GF-D8 (cell line): ENCODE data around the gene GLDN.

Source experiments
- DNase-seq: peaks from one replicate; lab custom pipeline; 2025; lab: John Stamatoyannopoulos, UW

The GLDN gene

DNA sequence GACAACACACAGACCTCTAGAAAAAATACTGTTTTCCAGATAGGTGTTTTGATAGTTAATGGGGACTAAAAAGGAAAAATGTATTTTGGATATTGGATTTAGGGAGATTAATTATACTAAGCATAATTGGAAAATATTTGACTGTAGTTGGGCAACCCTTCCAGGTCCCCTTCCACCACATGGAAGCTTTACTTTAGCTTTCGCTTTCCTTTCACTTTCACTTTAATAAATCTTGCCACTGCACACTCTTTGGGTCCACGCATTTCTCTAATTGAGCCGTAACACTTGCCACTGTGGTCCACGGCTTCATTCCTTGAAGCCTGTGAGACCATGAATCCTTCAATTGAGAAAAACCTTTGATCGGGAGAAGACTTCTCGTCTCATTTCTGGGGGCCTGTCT lies 15.5 kb downstream of the GLDN start:
- no peak for DNase-seq

DNA sequence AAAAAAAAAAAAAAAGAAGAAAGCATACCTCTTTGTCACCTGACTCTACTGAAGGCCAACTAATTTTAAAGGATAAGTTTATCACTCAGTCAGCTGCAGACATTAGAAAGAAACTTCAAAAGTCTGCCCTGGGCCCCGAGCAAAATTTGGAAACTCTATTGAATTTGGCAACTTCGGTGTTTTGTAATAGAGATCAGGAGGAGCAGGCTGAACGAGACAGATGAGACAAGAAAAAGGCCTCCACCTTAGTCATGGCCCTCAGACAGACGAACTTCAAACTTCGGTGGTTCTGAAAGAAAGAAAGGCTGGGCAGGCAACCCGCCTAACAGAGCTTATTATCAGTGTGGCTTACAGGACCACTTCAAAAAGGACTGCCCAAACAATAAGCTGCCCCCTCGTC lies 18.5 kb downstream of the GLDN start:
- no peak for DNase-seq

DNA sequence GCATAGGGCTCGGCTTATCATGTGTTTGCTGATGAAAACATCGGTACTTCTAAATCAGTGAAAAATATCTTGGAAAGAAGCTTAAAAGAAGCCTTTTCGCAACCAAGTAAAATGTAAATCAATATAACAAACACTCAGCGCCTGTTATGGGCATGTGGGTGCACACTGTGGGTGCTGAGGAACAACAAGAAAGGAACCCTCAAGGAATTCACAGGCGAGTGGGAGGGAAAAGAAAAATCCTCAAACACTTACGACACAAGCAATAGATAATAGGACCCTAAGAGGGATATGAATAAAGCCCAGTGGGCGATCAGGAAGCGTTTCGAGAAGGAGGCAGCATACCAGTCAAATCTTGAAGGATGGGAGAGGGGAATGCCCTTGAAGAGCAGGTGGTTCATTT lies 21.9 kb downstream of the GLDN start:
- DNase-seq: no peak

DNA sequence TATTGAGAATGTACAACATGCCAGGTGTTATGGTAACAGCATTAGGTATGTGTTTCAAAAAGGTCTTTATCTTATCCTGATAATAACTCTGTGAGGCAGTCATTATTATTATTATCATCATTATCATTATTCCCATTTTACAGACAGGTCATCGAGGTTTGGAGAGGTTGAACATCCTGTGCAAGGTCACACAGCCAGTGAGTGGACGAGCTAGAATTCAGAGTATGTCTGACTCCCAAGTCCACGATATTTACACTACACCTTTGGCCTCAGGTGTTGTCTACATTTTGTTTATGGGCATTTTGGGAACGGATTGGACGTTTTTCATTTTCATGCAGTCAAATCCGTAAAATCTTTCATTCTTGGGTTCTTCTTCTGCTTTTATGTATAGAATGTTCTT lies 24.0 kb downstream of the GLDN start:
- no peak for DNase-seq

DNA sequence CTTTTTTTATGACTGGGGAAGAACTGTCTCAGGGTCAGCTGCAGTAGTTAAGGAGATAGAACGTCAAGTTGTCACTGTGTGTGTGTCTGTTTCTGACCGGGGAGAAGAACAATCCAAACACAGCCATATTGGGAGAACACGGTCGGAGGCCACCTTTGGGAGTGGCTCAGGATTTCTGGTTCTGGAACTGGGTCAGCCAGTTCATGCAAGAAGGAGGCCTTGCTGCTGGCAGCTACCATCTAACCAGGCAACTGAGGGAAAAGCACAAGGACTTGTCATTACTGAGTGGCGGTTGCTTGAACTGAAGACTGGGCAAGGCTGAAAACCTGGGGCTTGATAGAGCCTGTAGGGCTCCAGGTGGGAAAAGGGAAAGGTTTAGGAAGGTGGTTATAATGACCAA lies 24.6 kb downstream of the GLDN start:
- no peak for DNase-seq

DNA sequence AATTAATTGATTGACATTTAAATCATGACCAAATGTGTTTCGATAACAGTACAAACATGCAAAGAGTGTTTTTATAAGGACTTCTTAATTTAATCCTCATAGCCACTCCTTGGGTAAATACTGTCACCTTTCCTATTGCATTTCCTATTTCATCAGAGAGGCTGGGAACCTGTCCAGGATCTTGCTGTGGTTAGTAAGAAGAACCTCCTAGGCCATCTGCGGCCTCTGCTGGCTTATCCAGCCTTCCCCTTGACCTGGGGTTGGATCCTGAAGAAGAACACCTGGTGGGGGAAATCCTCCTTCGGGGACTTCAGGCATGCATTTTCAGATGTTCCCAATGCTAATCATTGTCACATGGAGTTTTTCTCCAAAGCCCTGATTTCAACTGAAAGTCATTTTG lies 25.5 kb downstream of the GLDN start:
- DNase-seq: no peak

DNA sequence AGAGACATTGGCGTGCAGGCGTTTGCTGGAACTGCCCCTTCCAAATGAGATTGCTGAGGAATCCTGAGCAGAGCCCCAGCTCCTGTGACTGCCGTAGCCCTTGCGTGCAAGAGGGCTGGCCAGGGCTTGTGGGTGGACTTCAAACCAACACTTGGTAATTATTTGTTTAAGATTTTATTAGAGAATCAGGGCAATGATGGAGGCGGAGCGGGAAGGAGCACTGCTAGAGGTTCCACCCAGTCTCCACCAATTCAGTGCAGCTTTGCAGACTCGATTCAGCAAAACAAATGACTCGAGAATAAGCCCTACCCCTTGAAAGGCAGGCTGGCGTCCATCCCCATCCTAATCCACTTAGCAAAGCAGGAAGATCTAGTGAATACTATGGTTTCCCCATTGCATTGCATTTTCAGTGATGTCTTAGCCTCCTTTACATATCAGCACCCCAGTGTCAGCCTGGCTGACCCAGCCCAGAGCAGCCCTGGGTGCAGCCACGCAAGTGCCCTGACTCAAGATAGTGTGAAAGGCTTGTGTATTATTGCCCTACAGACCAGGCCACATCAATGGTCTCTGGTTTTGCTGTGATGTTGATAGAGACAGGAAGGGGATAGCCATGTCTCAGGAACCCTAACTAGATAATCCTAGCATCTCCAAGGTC lies 26.0 kb downstream of the GLDN start:
- no peak for DNase-seq

DNA sequence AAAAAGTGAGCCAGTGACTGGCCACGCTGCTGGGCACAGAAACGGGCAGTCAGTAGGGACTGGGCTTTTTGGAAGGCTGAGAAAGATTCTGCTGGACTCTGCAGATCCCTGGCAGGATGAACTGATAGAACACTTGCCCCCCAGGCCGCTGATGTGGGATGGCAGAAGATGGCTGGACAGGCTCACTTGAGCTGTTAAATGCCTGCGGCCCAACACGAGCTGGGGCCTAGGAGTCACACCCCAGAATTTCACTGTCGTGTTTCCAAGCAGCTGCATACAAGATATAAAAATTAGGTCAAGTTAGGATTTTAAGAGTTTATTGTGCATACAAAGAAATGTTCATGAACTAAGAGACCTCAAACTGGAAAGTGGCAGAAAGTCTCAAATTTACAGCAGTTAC lies 26.9 kb downstream of the GLDN start:
- DNase-seq: no peak

DNA sequence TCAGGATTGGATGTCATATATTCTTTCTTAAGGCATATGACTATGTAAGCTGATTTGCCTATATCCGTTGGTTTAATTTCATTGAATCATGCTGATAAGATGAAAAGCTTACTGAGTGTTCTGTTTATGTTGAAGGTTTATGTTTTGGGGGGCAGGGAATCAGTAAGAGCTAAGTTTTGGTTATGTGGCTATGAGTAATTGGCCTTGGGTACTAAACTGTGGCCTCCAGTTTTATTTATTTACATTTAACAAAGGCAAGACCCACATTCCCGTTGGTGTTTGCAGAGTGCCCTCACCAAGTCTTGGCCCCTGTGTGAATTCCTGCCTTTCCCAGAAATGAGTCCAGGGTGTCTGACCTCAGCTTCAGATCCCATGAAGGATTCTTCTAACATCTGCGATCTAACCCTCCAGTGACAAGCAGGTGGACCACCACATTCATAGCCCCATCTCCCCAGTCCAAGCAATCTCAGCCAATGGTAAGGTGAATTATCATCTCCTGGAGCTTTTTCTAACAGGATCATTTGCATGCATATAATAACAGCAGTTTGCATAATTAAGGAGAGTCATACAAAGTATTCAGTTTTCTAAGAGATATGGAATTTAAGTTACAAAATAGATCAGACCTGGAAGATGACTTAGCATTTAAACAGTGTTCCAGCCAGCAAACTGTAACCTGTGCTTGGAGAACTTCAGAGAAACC lies 27.4 kb downstream of the GLDN start:
- DNase-seq: no peak

DNA sequence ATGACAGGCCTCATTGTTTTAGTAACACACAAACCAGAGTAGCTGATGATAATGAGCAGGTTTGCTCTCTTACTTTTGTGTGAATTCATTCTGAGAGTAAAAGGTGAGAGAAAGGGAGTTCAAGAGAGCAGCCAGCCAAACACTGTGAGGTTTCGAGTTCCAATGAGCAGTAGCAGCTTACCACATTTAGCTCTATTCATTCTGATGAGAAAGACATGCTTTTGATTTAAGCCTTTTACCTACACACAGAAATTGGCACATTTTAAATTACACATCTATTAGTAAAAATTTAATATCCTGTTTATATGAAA lies 28.0 kb downstream of the GLDN start:
- no peak for DNase-seq

DNA sequence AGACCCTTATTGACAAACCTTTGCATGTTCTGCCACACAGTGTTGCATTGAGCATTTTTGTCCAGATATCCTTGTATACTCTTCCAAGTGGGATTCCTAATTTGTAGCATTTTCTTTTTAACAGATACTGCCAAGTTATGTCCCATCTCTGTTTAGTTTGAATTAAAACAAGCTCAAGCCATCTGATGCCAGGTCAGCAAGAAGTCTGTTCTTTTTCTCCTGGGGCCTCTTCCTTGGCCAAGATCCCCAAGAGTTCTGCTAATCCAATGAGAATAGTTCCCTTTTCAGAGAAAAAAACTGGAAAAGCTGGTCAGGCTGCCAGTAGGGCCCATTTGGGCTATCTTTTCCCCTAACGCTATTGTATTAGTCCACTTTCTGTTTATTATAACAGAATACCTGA lies 29.8 kb downstream of the GLDN start:
- no peak for DNase-seq

DNA sequence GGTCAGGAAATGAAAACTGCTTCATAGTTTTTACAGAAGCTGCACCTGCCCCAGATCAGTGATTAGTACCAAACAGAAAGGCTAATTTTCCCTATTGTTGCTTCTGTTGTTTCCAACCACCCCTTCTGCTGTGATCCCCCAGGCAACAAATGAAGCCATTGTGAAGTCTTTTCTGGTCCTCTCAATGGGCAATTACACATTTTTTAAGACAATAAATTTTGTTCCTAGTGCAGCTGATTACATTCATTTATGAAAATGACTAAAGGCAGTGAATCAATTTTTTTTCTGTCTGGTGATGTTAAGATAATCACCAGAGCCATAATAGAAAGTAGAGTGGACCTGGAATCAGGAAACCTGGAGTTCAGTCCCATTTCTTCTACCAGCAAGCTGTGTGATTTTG lies 32.7 kb downstream of the GLDN start:
- DNase-seq: no peak

DNA sequence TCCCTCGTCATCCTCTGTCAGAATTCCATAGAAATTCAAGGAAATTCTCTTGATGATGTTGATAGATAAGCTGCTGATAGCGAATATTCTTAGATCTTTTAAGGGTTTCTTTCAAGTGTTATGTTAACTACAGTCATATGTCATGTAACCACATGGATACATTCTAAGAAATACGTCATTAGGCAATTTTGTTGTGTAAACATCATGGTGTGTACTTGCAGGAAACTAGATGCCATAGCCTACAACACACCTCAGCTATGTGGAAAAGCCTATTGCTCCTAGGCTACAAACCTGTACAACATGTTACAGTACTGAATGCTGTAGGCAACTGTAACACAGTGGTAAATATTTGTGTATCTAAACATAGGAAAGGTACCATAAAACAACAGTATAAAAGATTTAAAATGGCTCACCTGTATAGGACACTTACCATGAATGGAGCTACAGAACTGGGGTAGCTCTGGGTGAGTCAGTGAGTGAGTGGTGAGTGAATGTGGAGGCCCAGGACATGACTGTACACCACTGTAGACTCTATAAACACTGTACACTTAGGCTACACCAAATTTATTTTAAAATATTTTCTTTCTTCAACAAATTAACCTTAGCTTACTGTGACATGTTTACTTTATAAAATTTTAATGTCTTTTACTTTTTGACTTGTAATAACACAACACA lies 34.6 kb downstream of the GLDN start:
- no peak for DNase-seq

DNA sequence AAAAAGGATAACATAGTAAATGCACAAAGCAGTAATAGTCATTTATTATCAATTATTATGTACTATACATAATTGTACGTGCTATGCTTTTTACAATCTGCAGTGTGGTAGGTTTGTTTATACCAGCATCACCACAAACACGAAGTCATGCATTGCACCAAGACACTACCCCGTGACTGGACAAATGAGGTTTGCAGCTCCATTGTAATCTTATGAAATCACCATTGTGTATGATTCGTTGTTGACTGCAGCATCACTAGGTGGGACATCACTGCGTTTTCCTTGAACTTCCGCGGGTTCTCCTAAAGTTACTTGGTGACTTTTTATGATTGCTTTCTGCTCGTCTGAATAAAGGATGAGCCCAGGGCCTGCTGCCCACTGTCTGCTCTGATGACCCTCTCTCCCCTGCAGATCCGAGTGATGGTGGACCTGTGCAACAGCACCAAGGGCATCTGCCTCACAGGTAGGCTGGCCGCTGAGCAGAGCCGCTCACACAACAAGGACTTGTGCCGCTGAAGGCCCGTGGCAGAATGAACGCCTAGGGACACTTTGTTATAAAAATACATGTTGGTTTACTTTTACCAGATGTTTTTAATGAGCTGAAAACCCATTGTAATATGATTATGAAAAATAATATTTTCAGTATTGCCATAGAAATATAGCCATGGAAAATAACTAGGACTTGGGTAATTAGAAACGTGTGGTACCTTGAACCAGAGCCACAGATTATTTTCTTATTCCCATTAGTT lies 35.8 kb downstream of the GLDN start:
- no peak for DNase-seq

DNA sequence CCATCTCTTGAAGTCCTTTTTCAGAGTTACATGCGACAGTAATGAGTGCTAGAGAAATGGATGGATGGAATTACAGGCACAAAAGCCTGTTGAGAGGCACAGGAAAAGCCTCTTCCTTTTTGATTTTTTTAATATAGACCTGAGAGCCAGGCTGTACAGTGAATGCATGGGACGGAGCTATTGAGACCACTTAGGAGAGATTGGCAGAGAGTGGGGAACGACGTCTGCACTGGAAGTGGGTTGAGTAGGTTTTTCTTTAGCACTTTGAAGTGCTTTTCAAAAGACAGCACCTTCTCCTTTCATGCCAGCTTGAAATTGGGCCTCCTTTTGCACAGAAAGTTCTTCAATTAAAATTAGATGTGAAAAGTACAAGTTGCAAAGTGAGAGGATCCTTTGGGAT lies 37.0 kb downstream of the GLDN start:
- no peak for DNase-seq

DNA sequence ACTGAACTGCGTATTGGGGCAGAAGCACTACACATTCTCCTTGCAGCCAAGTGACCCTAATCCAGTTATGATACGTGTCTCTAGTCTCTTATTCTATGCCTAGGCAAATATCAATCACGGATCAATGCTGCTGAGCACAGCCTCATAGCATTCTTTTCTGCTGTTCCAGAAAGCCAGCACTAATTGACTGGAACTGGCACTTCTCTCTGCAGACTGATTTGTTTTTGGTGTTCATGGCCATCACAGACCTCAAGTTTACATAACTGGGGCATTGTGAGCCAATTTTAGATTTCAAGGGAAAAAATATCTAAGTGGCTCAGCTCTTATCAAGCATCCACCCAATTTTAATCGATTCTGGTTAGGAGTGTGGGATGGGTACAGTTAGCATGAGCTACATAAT lies 37.9 kb downstream of the GLDN start:
- DNase-seq: no peak

DNA sequence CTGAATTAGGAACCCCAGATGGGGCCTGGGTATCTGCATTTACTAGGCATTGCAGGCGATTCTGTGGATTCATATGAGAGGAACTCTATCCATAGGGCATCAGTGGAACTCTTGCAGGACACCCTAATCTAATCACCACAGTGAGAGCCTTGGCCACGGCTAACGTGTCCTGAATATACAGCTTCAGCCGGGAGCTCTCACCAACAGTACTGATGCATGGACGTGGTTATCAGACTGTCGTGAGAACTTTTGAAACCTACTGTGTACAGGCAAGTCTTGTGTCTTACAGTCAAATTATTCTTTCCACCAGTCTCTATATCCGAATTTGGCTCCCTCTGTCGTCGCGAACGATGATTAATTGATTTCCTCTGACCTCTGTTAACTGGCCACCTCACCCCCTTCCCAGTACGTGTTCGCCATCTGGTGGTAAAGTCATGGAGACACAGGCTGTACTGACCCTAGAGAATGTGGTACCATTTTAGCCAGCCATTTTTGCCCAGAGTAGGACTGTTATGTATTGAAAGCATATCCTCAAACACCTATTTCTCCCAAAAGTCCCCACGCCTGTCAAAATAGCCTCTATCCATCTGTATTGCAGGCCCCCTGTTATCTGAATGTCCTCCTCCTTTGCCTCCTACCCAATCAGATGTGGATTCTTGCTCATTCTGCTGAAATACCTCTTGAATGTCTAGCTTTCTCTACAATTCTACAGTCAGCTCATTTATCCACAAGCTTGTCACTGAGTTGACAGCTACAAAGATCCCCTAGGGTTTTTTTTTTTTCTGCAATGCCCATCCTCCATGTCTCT lies 39.7 kb downstream of the GLDN start:
- no peak for DNase-seq

DNA sequence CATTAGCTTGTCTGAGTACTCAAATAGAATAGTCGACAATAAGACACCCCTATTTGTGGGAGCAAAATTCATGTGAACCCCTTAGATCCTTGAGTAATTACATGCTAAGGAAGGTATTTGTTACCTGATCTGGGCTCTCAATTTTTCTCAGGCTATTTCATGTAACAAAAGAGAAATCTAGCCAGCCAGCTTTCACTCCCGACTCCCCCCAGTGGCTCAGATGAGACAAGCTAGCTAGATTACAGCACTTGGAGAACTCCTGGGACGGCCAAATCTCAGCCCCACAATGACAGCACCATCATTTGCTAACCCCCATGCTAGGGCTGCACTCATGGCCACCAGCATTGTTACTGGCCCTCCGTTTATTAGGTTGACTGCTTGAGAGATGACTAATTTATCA lies 41.3 kb downstream of the GLDN start:
- no peak for DNase-seq

DNA sequence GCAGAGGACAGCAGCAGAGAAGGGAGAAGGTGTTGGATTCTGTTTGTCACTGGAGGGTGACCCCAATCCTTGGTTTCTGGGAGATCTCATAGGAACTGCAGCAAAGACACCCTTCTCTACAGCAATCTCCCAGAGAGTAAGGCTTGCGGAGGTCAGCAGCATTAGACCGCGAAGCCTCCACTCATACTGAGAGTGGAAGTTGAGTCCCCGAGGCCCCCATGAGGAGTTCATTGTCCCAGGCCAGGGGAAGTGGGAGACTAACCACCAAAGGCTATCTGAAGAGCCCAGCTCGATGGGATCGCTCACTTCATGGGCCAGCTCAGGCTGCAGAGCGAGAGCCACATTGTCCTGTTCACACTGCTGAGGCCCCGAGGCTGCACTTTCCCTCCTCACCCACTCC lies 44.6 kb downstream of the GLDN start:
- no peak for DNase-seq

DNA sequence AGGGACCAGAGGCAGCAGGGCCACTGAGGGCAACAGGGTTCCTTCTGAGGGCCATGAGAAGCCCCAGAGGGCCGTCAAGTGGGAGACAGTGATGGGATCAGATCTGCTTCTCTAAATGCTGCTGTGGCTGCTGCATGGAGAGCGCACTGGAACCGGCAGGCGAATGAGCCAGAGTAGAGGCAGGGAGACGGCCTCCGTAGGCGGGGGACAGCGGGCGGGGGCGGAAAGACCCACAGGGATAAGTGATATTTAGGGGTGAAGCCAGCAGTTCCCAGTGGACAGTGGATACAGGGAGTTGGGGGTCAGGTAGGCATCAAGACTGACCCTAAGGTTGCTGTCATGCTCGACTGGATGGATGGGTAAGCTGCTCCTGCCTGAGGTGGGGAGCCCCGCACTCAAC lies 45.0 kb downstream of the GLDN start:
- DNase-seq: no peak

DNA sequence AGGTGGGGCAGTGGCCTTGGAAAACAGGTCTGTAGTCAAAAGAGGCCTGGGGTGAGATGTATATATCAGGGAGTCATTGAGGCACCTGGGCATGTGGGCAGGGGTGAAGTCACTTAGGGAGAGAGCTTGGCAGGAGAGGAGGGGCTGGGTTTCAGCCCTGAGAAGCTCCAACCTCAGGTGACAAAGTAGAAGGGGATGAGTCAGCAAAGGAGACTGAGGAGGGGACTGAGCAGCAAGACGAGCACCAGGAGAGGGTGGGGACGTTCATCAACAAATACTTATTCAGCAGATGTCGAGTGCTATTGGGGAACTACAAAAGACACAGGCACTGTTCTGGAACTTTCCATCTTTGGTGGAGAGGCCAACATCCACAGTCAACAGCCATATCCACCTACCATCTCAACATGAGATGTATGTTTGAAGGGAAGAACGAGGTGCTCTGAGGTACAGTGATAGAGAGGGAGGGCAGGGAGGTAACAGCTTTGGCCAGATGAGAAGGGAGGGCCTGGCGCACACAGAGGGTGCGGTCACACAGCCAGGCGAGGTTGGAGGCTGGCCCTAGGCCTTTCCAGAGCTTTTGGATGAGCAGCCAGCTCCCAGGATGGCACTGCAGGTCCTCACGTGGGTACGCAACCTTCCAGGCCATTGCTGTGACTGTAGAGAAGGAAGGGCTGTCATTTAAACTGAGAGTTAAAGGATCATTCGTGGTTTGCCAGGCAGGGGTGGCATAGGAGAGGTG lies 45.7 kb downstream of the GLDN start:
- DNase-seq: no peak

DNA sequence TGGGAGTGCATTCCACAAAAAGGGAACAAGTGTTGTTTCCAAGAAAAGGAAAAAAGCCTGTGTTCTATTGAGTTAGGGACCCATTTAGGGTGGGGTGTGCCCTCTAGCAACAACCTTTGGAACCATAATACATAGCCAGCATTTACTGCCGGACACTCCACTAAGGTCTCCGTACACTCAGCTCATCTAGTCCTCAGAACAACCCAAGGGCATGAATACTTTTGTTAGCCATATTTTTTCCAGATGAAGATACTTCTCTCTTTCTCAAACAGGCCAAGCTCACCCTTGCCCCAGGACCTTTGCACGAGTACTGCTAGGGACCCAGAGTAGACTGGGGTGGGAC lies 46.2 kb downstream of the GLDN start:
- no peak for DNase-seq
